K562 (cell line): Measurements from ENCODE around the gene MAP4K4. TPM values are rescaled to one million over a fixed set of nuclear protein-coding genes. Genes with fewer than 3 reads are reported as not detected.

Experiments
- AFF1 ChIP-seq, 2 experiments: fragments of 450-650 bp; IDR thresholded peaks; 2 replicates each; pipeline ENCODE4 v1.6.1; 2018; ENCODE audit warnings: mild to moderate bottlenecking in 2 of 2, low read depth in 1 of 2; ENCODE audit not compliant: partially characterized antibody in 2 of 2
- CBFB ChIP-seq: sonication (generic); formaldehyde crosslinking; IDR thresholded peaks from 2 replicates; pipeline ENCODE4 v1.4.0; 2020; ENCODE audit warnings: mild to moderate bottlenecking, missing genetic modification reagents
- CHAMP1 ChIP-seq: fragments of 450-650 bp; IDR thresholded peaks from 2 replicates; pipeline ENCODE4 v1.6.1; 2016; ENCODE audit warnings: mild to moderate bottlenecking
- ELF1 ChIP-seq: fragments of 200-800 bp; sonication (Bioruptor generic); IDR thresholded peaks from 2 replicates; pipeline ENCODE4 v1.6.1; 2016; ENCODE audit warnings: missing genetic modification characterization, missing compliant biosample characterization
- KDM4B ChIP-seq, 2 experiments: fragments of 450-650 bp in 1 of 2; sonication (generic) in 1 of 2; IDR thresholded peaks; 2 replicates each; pipeline ENCODE4 v1.6.1; 2016 to 2017; ENCODE audit warnings: borderline replicate concordance in 2 of 2, antibody characterized with exemption in 1 of 2, low read depth in 1 of 2, mild to moderate bottlenecking in 1 of 2
- MEIS2 ChIP-seq: fragments of 450-650 bp; IDR thresholded peaks from 2 replicates; pipeline ENCODE4 v1.6.1; 2014; ENCODE audit warnings: mild to moderate bottlenecking; ENCODE audit not compliant: partially characterized antibody
- PATZ1 ChIP-seq: fragments of 250-450 bp; sonication (Bioruptor Pico); IDR thresholded peaks from 2 replicates; pipeline ENCODE4 v1.5.0; 2020; ENCODE audit warnings: mild to moderate bottlenecking, borderline replicate concordance
- POLR2H ChIP-seq: IDR thresholded peaks from 2 replicates; pipeline ENCODE4 v1.6.1; 2016; ENCODE audit warnings: missing genetic modification characterization, low read depth, mild to moderate bottlenecking, control low read depth, missing compliant biosample characterization, moderate library complexity
- SMARCB1 ChIP-seq: IDR thresholded peaks from 2 replicates; pipeline ENCODE4 v1.6.1; 2011; ENCODE audit warnings: improper control_type of control experiment, low read depth; ENCODE audit not compliant: insufficient read length
- SP2 ChIP-seq: IDR thresholded peaks from 2 replicates; pipeline ENCODE4 v1.6.1; 2011; ENCODE audit warnings: mild to moderate bottlenecking, low read depth, low read length, moderate library complexity; ENCODE audit not compliant: poor library complexity, severe bottlenecking; ENCODE audit errors: extremely low read depth
- U2AF1 ChIP-seq: fragments of 200-400 bp; formaldehyde crosslinking; optimal IDR thresholded peaks from 2 replicates; pipeline ENCODE3; 2017; ENCODE audit warnings: mild to moderate bottlenecking, low read depth, low read length, moderate library complexity
- ZNF408 ChIP-seq: fragments of 250-450 bp; sonication (Bioruptor Pico); IDR thresholded peaks from 2 replicates; pipeline ENCODE4 v1.4.0; 2020; ENCODE audit warnings: low read depth, mild to moderate bottlenecking, moderate library complexity
- polyA plus RNA-seq, 8 experiments: library from polyadenylated mRNA; depleted of rRNA in 4 of 8; stranded (reverse) in 5 of 8; unstranded in 3 of 8; fragments of >200 nt; fragmentation: Nextera tagmentation in 2 of 8; fragmentation: Illumina TruSeq in 1 of 8; extraction: Ambion mirVana in 2 of 8; extraction: Trizol in 1 of 8; gene quantifications; 2 replicates each; pipeline versions ENCODE4 v1.2.1 to v1.2.3, GENCODE V29; 2011 to 2014; ENCODE audit warnings: inconsistent platforms in 1 of 8, missing spikeins in 1 of 8
- total RNA-seq, 7 experiments: library from RNA; depleted of rRNA in 6 of 7; stranded (reverse); fragments of >200 nt in 6 of 7; fragmentation: Illumina TruSeq in 2 of 7; extraction: Trizol in 2 of 7; gene quantifications; 2 replicates each; pipeline versions ENCODE4 v1.2.1 to v1.2.3, GENCODE V29; 2011 to 2021; ENCODE audit warnings: low replicate concordance in 1 of 7

MAP4K4 gene
- total and polyA plus RNA-seq, 9 of the 15 experiments (the other 6 are each of a cell fraction or from before 2014, with no cell fraction given), result 7.6 to 76.4 (median 50.6) TPM

GRCh38 chr2:101704816-101705578 lies 7.5 kb downstream of the MAP4K4 start (continued):
- TF ChIP-seq POLR2H (no peak), KDM4B (IDR thresholded peaks at IDR 0.05; ENCODE audit: borderline replicate concordance in 2 of 2, low read depth in 1 of 2) (no peak), MEIS2 (no peak), ELF1 (tag) (no peak), AFF1 (IDR thresholded peaks at IDR 0.05; ENCODE audit: low read depth in 1 of 2, partially characterized antibody in 2 of 2) (no peak), CHAMP1 (no peak), SP2 (no peak), SMARCB1 (no peak), PATZ1 (CRISPR knock-in tag) (no peak), U2AF1 (no peak), CBFB (CRISPR knock-in tag) (no peak), ZNF408 (no peak)
- TF ChIP-seq, all 486 proteins: peak for 0
